ENCODE measurements around the gene IQGAP2.

The IQGAP2 gene

GRCh38 chr5:76397200-76397599 lies 5.9 kb upstream of the IQGAP2 start:
- no peak for DNase-seq
- H3K36me3 Mint-ChIP-seq (ENCODE audit: low read depth): no peaks in the 10 kb centered on the region
- no peak overlapping the region for H3K27ac Mint-ChIP-seq
- no peaks in the 10 kb centered on the region for H3K9me3 Mint-ChIP-seq
- peaks cover 44% of the 10 kb centered on the region for H3K4me1 Mint-ChIP-seq (ENCODE audit: low read depth)
- no peak overlapping the region for H3K4me3 Mint-ChIP-seq
- H3K27me3 Mint-ChIP-seq: no peaks in the 10 kb centered on the region

GRCh38 chr5:76399268-76399667 lies 3.8 kb upstream of the IQGAP2 start:
- H3K4me1 Mint-ChIP-seq (ENCODE audit: low read depth): peaks cover 32% of the 10 kb centered on the region
- H3K4me3 Mint-ChIP-seq: no peak overlapping the region
- no peaks in the 10 kb centered on the region for H3K9me3 Mint-ChIP-seq
- peaks cover 6% of the 10 kb centered on the region for H3K36me3 Mint-ChIP-seq (ENCODE audit: low read depth)
- H3K27ac Mint-ChIP-seq: no peak overlapping the region
- H3K27me3 Mint-ChIP-seq: no peaks in the 10 kb centered on the region
- DNase-seq: no peak

GRCh38 chr5:76400466-76400865 lies 2.6 kb upstream of the IQGAP2 start:
- H3K4me3 Mint-ChIP-seq: no peak overlapping the region

GRCh38 chr5:76401801-76402250 lies 1.3 kb upstream of the IQGAP2 start:
- Mint-ChIP-seq H3K27ac (peak overlapping the region; percentile 97), H3K4me1 (ENCODE audit: low read depth) (peaks cover 49% of the 10 kb centered on the region), H3K36me3 (ENCODE audit: low read depth) (peaks cover 18% of the 10 kb centered on the region), H3K27me3 (no peaks in the 10 kb centered on the region), H3K9me3 (no peaks in the 10 kb centered on the region), H3K4me3 (peak overlapping the region; percentile 95)
- DNase-seq: peak; percentile 56

More at GRCh38 chr5:76400466-76400865, 2.6 kb upstream of the IQGAP2 start:
- no peaks in the 10 kb centered on the region for H3K27me3 Mint-ChIP-seq
- DNase-seq: no peak
- H3K27ac Mint-ChIP-seq: no peak overlapping the region
- H3K36me3 Mint-ChIP-seq (ENCODE audit: low read depth): peaks cover 15% of the 10 kb centered on the region
- peaks cover 35% of the 10 kb centered on the region for H3K4me1 Mint-ChIP-seq (ENCODE audit: low read depth)
- no peaks in the 10 kb centered on the region for H3K9me3 Mint-ChIP-seq

GRCh38 chr5:76402251-76402885 lies 717 bp upstream of the IQGAP2 start:
- Mint-ChIP-seq H3K4me1 (ENCODE audit: low read depth) (peaks cover 54% of the 10 kb centered on the region), H3K27ac (peak overlapping the region; percentile 97), H3K9me3 (no peaks in the 10 kb centered on the region), H3K36me3 (ENCODE audit: low read depth) (peaks cover 22% of the 10 kb centered on the region), H3K27me3 (no peaks in the 10 kb centered on the region), H3K4me3 (peak overlapping the region; percentile 95)
- peak; percentile 82 for DNase-seq

- DNase-seq: peak; percentile 79
- peaks cover 62% of the 10 kb centered on the region for H3K4me1 Mint-ChIP-seq (ENCODE audit: low read depth)
- H3K27ac Mint-ChIP-seq: peak overlapping the region; percentile 94
These were observed 709 bp downstream of the IQGAP2 start for GRCh38 chr5:76403766-76404222.

GRCh38 chr5:76404223-76405211 lies 1.4 kb downstream of the IQGAP2 start:
- H3K36me3 Mint-ChIP-seq (ENCODE audit: low read depth): peaks cover 25% of the 10 kb centered on the region
- peak; percentile 80 for DNase-seq
- H3K27ac Mint-ChIP-seq: peak overlapping the region; percentile 94
- H3K4me3 Mint-ChIP-seq: peak overlapping the region; percentile 95
- no peaks in the 10 kb centered on the region for H3K27me3 Mint-ChIP-seq
- peaks cover 66% of the 10 kb centered on the region for H3K4me1 Mint-ChIP-seq (ENCODE audit: low read depth)
- H3K9me3 Mint-ChIP-seq: no peaks in the 10 kb centered on the region

More at GRCh38 chr5:76403766-76404222, 709 bp downstream of the IQGAP2 start:
- Mint-ChIP-seq H3K9me3 (no peaks in the 10 kb centered on the region), H3K27me3 (no peaks in the 10 kb centered on the region), H3K36me3 (ENCODE audit: low read depth) (peaks cover 25% of the 10 kb centered on the region), H3K4me3 (peak overlapping the region; percentile 95)

GRCh38 chr5:76406014-76406413 lies 2.9 kb downstream of the IQGAP2 start:
- Mint-ChIP-seq H3K27me3 (no peaks in the 10 kb centered on the region), H3K4me3 (peak overlapping the region; percentile 95), H3K9me3 (no peaks in the 10 kb centered on the region), H3K27ac (peak overlapping the region; percentile 94), H3K36me3 (ENCODE audit: low read depth) (peaks cover 31% of the 10 kb centered on the region), H3K4me1 (ENCODE audit: low read depth) (peaks cover 79% of the 10 kb centered on the region)
- no peak for DNase-seq

- Mint-ChIP-seq H3K4me1 (ENCODE audit: low read depth) (peaks cover 79% of the 10 kb centered on the region), H3K4me3 (peak overlapping the region; percentile 10)
These were observed 3.6 kb downstream of the IQGAP2 start for GRCh38 chr5:76406673-76407072.

GRCh38 chr5:76408104-76408654 lies 5.1 kb downstream of the IQGAP2 start:
- H3K4me3 Mint-ChIP-seq: no peak overlapping the region
- no peak overlapping the region for H3K27ac Mint-ChIP-seq
- H3K4me1 Mint-ChIP-seq (ENCODE audit: low read depth): peaks cover 83% of the 10 kb centered on the region
- H3K36me3 Mint-ChIP-seq (ENCODE audit: low read depth): peaks cover 40% of the 10 kb centered on the region
- DNase-seq: no peak
- no peaks in the 10 kb centered on the region for H3K9me3 Mint-ChIP-seq
- H3K27me3 Mint-ChIP-seq: no peaks in the 10 kb centered on the region

More at GRCh38 chr5:76406673-76407072, 3.6 kb downstream of the IQGAP2 start:
- no peaks in the 10 kb centered on the region for H3K9me3 Mint-ChIP-seq
- H3K36me3 Mint-ChIP-seq (ENCODE audit: low read depth): peaks cover 36% of the 10 kb centered on the region
- no peak for DNase-seq
- no peaks in the 10 kb centered on the region for H3K27me3 Mint-ChIP-seq
- peak overlapping the region; percentile 3 for H3K27ac Mint-ChIP-seq

- Mint-ChIP-seq H3K27me3 (no peaks in the 10 kb centered on the region), H3K4me3 (no peak overlapping the region), H3K4me1 (ENCODE audit: low read depth) (peaks cover 82% of the 10 kb centered on the region), H3K36me3 (ENCODE audit: low read depth) (peaks cover 36% of the 10 kb centered on the region), H3K27ac (no peak overlapping the region), H3K9me3 (peaks cover 1% of the 10 kb centered on the region)
- DNase-seq: no peak
These were observed 9.4 kb downstream of the IQGAP2 start for GRCh38 chr5:76412511-76412910.

- no peak overlapping the region for H3K27ac Mint-ChIP-seq
- no peaks in the 10 kb centered on the region for H3K27me3 Mint-ChIP-seq
- H3K4me1 Mint-ChIP-seq (ENCODE audit: low read depth): peaks cover 80% of the 10 kb centered on the region
- no peak overlapping the region for H3K4me3 Mint-ChIP-seq
- DNase-seq: no peak
- peaks cover 1% of the 10 kb centered on the region for H3K9me3 Mint-ChIP-seq
- H3K36me3 Mint-ChIP-seq (ENCODE audit: low read depth): peaks cover 33% of the 10 kb centered on the region
These were observed 10.7 kb downstream of the IQGAP2 start for GRCh38 chr5:76413746-76414145.

- Mint-ChIP-seq H3K9me3 (peaks cover 1% of the 10 kb centered on the region), H3K4me1 (ENCODE audit: low read depth) (peaks cover 77% of the 10 kb centered on the region), H3K27me3 (no peaks in the 10 kb centered on the region), H3K4me3 (no peak overlapping the region), H3K27ac (peak overlapping the region; percentile 71), H3K36me3 (ENCODE audit: low read depth) (peaks cover 35% of the 10 kb centered on the region)
- DNase-seq: no peak
These were observed 11.7 kb downstream of the IQGAP2 start for GRCh38 chr5:76414788-76415187.

- Mint-ChIP-seq H3K4me1 (ENCODE audit: low read depth) (peaks cover 72% of the 10 kb centered on the region), H3K9me3 (peaks cover 1% of the 10 kb centered on the region), H3K36me3 (ENCODE audit: low read depth) (peaks cover 36% of the 10 kb centered on the region), H3K27ac (peak overlapping the region; percentile 80), H3K27me3 (no peaks in the 10 kb centered on the region), H3K4me3 (no peak overlapping the region)
- DNase-seq: no peak
These were observed 12.8 kb downstream of the IQGAP2 start for GRCh38 chr5:76415855-76416254.

Measured in activated T-cell treated with anti-CD3 and anti-CD28 coated beads, Interleukin-2, amount 50 U/mL, for 24 hours (primary cell).